ENCODE data around the gene SLC43A2.

DNA sequence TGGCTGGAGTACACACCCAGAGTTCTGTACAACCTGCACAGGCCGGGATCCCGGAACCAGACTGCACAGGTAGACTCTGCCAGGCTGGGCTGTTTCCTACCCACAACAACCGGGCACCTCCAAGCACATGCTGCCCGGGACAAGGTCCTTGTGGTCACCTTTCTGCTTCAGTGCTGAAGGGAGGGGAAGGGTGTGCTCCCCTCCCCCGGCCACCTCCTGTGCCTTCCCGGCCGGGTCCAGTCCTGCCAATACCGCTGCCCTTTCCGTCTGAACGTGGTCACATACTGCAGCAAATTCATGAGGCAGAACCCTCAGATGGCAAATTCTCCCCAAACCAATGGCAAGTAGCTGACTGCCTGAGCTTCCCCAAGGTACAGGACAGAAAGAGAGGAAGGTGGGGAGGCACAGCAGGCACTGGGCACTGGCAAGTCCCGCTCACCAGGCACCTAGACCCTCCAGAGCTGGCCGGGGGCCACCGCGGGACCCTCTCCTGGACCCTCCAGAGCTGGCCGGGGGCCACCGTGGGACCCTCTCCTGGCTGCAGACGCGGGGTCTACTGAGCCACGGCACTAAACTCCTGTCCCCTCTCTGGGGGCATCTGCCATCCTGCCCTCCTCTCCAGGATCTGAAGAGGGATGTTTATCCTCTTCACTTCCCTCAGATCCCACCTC lies 22.8 kb downstream of the SLC43A2 start:
- TF ChIP-seq, protein P1, sequence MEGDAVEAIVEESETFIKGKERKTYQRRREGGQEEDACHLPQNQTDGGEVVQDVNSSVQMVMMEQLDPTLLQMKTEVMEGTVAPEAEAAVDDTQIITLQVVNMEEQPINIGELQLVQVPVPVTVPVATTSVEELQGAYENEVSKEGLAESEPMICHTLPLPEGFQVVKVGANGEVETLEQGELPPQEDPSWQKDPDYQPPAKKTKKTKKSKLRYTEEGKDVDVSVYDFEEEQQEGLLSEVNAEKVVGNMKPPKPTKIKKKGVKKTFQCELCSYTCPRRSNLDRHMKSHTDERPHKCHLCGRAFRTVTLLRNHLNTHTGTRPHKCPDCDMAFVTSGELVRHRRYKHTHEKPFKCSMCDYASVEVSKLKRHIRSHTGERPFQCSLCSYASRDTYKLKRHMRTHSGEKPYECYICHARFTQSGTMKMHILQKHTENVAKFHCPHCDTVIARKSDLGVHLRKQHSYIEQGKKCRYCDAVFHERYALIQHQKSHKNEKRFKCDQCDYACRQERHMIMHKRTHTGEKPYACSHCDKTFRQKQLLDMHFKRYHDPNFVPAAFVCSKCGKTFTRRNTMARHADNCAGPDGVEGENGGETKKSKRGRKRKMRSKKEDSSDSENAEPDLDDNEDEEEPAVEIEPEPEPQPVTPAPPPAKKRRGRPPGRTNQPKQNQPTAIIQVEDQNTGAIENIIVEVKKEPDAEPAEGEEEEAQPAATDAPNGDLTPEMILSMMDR (optimal IDR thresholded peaks at IDR 0.05 in 1 of 3, IDR thresholded peaks at IDR 0.05 in 1 of 3, conservative IDR thresholded peaks at IDR 0.05 in 1 of 3; ENCODE audit: extremely low read depth in 1 of 3, insufficient read depth in 2 of 3, low read length in 3 of 3), result no peak
- TF ChIP-seq EZH2 (IDR thresholded peaks at IDR 0.05; ENCODE audit: low read length), result no peak
